PFSK-1 (cell line): ENCODE results near the gene BICRA.

Experiments used
- FOXP2 ChIP-seq: optimal IDR thresholded peaks from 2 replicates; pipeline ENCODE3; 2011; ENCODE audit warnings: borderline replicate concordance, control low read depth, inconsistent platforms; ENCODE audit not compliant: insufficient read depth; ENCODE audit errors: extremely low read length, extremely low read depth
- POLR2AphosphoS5 ChIP-seq: IDR thresholded peaks from 2 replicates; pipeline ENCODE4 v1.6.1; 2012; ENCODE audit warnings: low read depth, mild to moderate bottlenecking, control low read depth, low read length, moderate library complexity
- SIN3A ChIP-seq: IDR thresholded peaks from 2 replicates; pipeline ENCODE4 v1.6.1; 2012; ENCODE audit warnings: mild to moderate bottlenecking, low read length, moderate library complexity, borderline replicate concordance; ENCODE audit not compliant: insufficient read depth
- TAF1 ChIP-seq: IDR thresholded peaks from 2 replicates; pipeline ENCODE4 v1.6.1; 2012; ENCODE audit warnings: low read length, control low read depth, borderline replicate concordance; ENCODE audit not compliant: insufficient read depth
- TF ChIP-seq, protein P1 (sequence below), 2 experiments: IDR thresholded peaks; 2 replicates each; pipeline versions ENCODE4 v1.6.1 to v1.8.0; 2011 to 2012; ENCODE audit warnings: low read depth in 2 of 2, low read length in 2 of 2, control low read depth in 1 of 2, inconsistent platforms in 1 of 2, mild to moderate bottlenecking in 1 of 2, moderate library complexity in 1 of 2; ENCODE audit not compliant: insufficient read depth in 1 of 2

The BICRA gene

GRCh38 chr19:47658431-47659348, 49.8 kb downstream of the BICRA start:
- TF ChIP-seq POLR2AphosphoS5, result no peak
- TF ChIP-seq, protein P1, sequence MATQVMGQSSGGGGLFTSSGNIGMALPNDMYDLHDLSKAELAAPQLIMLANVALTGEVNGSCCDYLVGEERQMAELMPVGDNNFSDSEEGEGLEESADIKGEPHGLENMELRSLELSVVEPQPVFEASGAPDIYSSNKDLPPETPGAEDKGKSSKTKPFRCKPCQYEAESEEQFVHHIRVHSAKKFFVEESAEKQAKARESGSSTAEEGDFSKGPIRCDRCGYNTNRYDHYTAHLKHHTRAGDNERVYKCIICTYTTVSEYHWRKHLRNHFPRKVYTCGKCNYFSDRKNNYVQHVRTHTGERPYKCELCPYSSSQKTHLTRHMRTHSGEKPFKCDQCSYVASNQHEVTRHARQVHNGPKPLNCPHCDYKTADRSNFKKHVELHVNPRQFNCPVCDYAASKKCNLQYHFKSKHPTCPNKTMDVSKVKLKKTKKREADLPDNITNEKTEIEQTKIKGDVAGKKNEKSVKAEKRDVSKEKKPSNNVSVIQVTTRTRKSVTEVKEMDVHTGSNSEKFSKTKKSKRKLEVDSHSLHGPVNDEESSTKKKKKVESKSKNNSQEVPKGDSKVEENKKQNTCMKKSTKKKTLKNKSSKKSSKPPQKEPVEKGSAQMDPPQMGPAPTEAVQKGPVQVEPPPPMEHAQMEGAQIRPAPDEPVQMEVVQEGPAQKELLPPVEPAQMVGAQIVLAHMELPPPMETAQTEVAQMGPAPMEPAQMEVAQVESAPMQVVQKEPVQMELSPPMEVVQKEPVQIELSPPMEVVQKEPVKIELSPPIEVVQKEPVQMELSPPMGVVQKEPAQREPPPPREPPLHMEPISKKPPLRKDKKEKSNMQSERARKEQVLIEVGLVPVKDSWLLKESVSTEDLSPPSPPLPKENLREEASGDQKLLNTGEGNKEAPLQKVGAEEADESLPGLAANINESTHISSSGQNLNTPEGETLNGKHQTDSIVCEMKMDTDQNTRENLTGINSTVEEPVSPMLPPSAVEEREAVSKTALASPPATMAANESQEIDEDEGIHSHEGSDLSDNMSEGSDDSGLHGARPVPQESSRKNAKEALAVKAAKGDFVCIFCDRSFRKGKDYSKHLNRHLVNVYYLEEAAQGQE (IDR thresholded peaks at IDR 0.05; ENCODE audit: insufficient read depth in 1 of 2, low read depth in 2 of 2, low read length in 2 of 2), result no peak
- TF ChIP-seq FOXP2, result no peak
- TF ChIP-seq TAF1, result no peak
- no peak for TF ChIP-seq SIN3A

- TF ChIP-seq FOXP2, result no peak
- no peak for TF ChIP-seq TAF1
- TF ChIP-seq, protein P1 (IDR thresholded peaks at IDR 0.05; ENCODE audit: insufficient read depth in 1 of 2, low read depth in 2 of 2, low read length in 2 of 2), result no peak
- no peak for TF ChIP-seq SIN3A
- no peak for TF ChIP-seq POLR2AphosphoS5
These were observed 51.5 kb downstream of the BICRA start for GRCh38 chr19:47660435-47660832.

DNA sequence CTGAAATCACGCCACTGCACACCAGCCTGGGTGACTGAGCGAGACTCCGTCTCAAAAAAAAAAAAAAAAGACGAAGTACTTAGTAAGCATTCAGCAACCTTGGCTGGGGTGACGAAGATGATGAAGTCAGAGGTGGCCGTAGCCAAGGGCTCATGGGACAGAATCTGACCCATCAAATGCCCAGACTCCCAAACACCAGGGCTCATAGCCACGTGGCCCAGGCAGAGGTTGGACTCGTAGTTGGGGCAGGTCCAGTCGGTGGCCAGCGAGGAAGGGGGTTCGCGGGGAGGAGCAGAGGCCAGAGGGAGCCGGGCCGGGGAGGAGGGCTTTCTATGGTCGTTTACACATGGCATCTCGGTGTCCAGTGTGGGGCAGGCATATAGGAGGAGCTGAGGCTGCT, 52.2 kb downstream of the BICRA start:
- TF ChIP-seq SIN3A (no peak), TAF1 (no peak), POLR2AphosphoS5 (no peak), FOXP2 (no peak)
- TF ChIP-seq, protein P1 (IDR thresholded peaks at IDR 0.05; ENCODE audit: insufficient read depth in 1 of 2, low read depth in 2 of 2, low read length in 2 of 2), result no peak

- TF ChIP-seq FOXP2, result no peak
- no peak for TF ChIP-seq SIN3A
- TF ChIP-seq, protein P1 (IDR thresholded peaks at IDR 0.05; ENCODE audit: insufficient read depth in 1 of 2, low read depth in 2 of 2, low read length in 2 of 2), result no peak
- no peak for TF ChIP-seq POLR2AphosphoS5
- TF ChIP-seq TAF1, result no peak
These were observed 52.7 kb downstream of the BICRA start for GRCh38 chr19:47661611-47662010.
